Heart left ventricle (tissue), 16 donors: Measurements from ENCODE around the gene ASPG. TPM values are rescaled to one million over a fixed set of nuclear protein-coding genes. Genes with fewer than 3 reads are reported as not detected.

Experiments used
- ATAC-seq, 4 donors: fragments of 200-7000 bp; cut with Tn5 transposase; one replicate each; pipeline ENCODE4 v1.9.1; 2020 to 2022; ENCODE audit warnings: moderate library complexity in 4 of 4, mild to moderate bottlenecking in 3 of 4, moderate number of reproducible peaks in 1 of 4
- DNase-seq, 5 donors: peaks; one replicate each; pipeline ENCODE4 v3.0.0-alpha.2; 2020
- H3K27ac ChIP-seq, 12 donors: fragments of 200-600 bp; sonication (generic) in 4 of 12; one replicate each; pipeline versions ENCODE4 v1.5.0 to v1.8.0; 2016 to 2022; ENCODE audit warnings: mild to moderate bottlenecking in 2 of 12
- H3K27me3 ChIP-seq, 9 donors: fragments of 200-600 bp; sonication (generic) in 2 of 9; one replicate each; pipeline versions ENCODE4 v1.5.1 to v1.8.0; 2016 to 2022; ENCODE audit warnings: mild to moderate bottlenecking in 3 of 9
- H3K36me3 ChIP-seq, 9 donors: fragments of 200-600 bp; sonication (generic) in 2 of 9; one replicate each; pipeline versions ENCODE4 v1.5.0 to v1.8.0; 2018 to 2022; ENCODE audit warnings: mild to moderate bottlenecking in 2 of 9
- H3K4me1 ChIP-seq, 12 donors: fragments of 200-600 bp; sonication (generic) in 4 of 12; one replicate each; pipeline versions ENCODE4 v1.5.0 to v1.8.0; 2016 to 2022; ENCODE audit warnings: mild to moderate bottlenecking in 3 of 12
- H3K4me3 ChIP-seq, 12 donors: fragments of 200-600 bp; sonication (generic) in 4 of 12; one replicate each; pipeline versions ENCODE4 v1.5.0 to v1.8.0; 2017 to 2022; ENCODE audit warnings: mild to moderate bottlenecking in 9 of 12, moderate library complexity in 4 of 12
- H3K9me3 ChIP-seq, 12 donors: fragments of 200-600 bp; sonication (generic) in 4 of 12; one replicate each; pipeline versions ENCODE4 v1.5.0 to v1.8.0; 2016 to 2022; ENCODE audit warnings: mild to moderate bottlenecking in 1 of 12
- CTCF ChIP-seq, 12 donors: fragments of 200-600 bp; sonication (generic) in 4 of 12; IDR thresholded peaks; one replicate each; pipeline versions ENCODE4 v1.5.0 to v1.8.0; 2018 to 2022; ENCODE audit warnings: antibody characterized with exemption in 12 of 12, mild to moderate bottlenecking in 5 of 12
- POLR2A ChIP-seq, 2 donors: fragments of 450-650 bp; IDR thresholded peaks; one replicate each; pipeline ENCODE4 v1.6.1; 2017; ENCODE audit warnings: antibody characterized with exemption in 2 of 2, mild to moderate bottlenecking in 2 of 2, moderate library complexity in 2 of 2
- WGBS, 4 donors: extraction: QIAGEN DNeasy Blood & Tissue Kit in 2 of 4; methylation state at CpG; one replicate each; pipeline versions ENCODE4 v1.1.5 to v1.1.7; 2013 to 2018; 5-methylcytosine and 5-hydroxymethylcytosine counted together
- intact Hi-C, 10 donors: fragments of 100-400 bp; cut with DNase I; formaldehyde crosslinking; loops; one replicate each; pipeline versions ENCODE4 v1.11.1 to v1.14.2; 2022
- polyA plus RNA-seq, 2 donors: library from polyadenylated mRNA; stranded (reverse); fragments of 200-250 nt; gene quantifications; one replicate each; pipeline ENCODE4 v1.2.3, GENCODE V29; 2013
- total RNA-seq, 9 donors: library from RNA; depleted of rRNA in 2 of 9; stranded (reverse); fragments of >200 nt in 2 of 9; fragmentation: NEBNext Ultra II Directional in 3 of 9; extraction: Animal tissue kit (Norgen Biotek cat#: 25700) in 3 of 9; gene quantifications; one replicate each; pipeline versions ENCODE4 v1.1.0 to v1.2.4, GENCODE V29; 2016 to 2023
- donor health status: ischemic (EF 13 %, LVEDD 7.1; RV severe dilation, severe dysfunction).
- donor health status: healthy with polysubstance abuse.
- donor health status: DM: no; HTN: yes; CAD: no.
- donor health status: DM: no; HTN: no; CAD: no.
- donor health status: ischemic (EF 25% LVEDD 6.9; RV normal size, moderate dysfunction).
- donor health status: ischemic (EF 25% LVEDD 5.7; RV mildly dilated, moderate dysfunction).
- donor health status: healthy.
- donor health status: DM: yes; HTN: yes; CAD: no.
- donor health status: ischemic (EF 35%, LVEDD 5.7; RV mildly dilated, moderate dysfunction).
- donor health status: nonischemic (EF 11% LVEDD 7.7; RV severe dilation, severe dysfunction).
- donor health status: DM: yes; HTN: yes; CAD: no.
- donor health status: PGD.
- donor health status: ischemic (EF 29% LVEDD 5.4; RV normal size, mild dysfunction).
- donor health status: nonischemic (EF 23%, LVEDD 6.1; RV moderate dilation, normal function).

Gene ASPG
- total and polyA plus RNA-seq, 11 donors, result 3.2 to 54.6 (median 16.3) TPM

- H3K4me3 ChIP-seq, result no peak overlapping the region
- DNase-seq, result peak; percentile 51 to 81 (median 78)
- 62 to 68% (median 64%) methylated on average over 41 to 51 of the region's 51 CpGs for WGBS, 4 donors
- H3K36me3 ChIP-seq, result no peaks in the 10 kb centered on the region
- H3K27me3 ChIP-seq, result no peaks in the 10 kb centered on the region
- ATAC-seq, result peak; percentile 76 to 93 (median 89)
- peak overlapping the region in 8 of 12 donors; percentile 28 to 59 (median 52) for H3K27ac ChIP-seq
- H3K4me1 ChIP-seq, result peaks cover 0 to 33% (median 11%) of the 10 kb centered on the region in 12 donors
- no peaks in the 10 kb centered on the region for H3K9me3 ChIP-seq
- intact Hi-C loops, result loop anchor here in 3 of 10 donors (5.0 to 10.0 kb wide), 3 partner anchors 116 to 1422 kb away; no protein-coding TSS in a partner anchor
- no peak for TF ChIP-seq CTCF (IDR thresholded peaks at IDR 0.05)
Measured at GRCh38 chr14:104158827-104159798, 73.6 kb downstream of the ASPG start.

DNA sequence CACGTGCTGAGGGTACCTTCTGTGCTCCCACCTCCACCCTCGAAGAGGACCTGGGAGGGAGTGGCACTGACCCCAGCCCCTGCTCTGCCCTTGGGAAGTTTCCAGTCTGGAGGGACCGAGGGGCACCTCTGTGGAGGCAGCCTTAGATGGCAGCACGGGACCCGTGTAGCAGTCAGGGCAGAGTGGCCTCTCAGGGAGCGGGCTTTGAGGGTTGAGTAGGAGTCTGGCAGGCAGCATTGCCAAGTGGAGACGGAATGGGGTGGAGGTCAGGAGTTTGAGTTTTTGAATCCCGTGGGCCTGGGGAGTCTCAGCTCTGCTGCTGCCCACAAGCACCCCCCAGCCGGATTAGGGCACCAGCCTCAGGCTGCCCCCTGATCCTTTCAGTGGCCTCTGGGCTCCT lies 74.5 kb downstream of the ASPG start:
- Histone ChIP-seq H3K36me3 (no peaks in the 10 kb centered on the region), H3K27ac (no peak overlapping the region), H3K27me3 (no peaks in the 10 kb centered on the region), H3K4me3 (no peak overlapping the region), H3K9me3 (no peaks in the 10 kb centered on the region), H3K4me1 (peaks cover 0 to 32% (median 10%) of the 10 kb centered on the region in 12 donors)
- DNase-seq, result no peak
- intact Hi-C loops, result loop anchor here in 3 of 10 donors (5.0 to 10.0 kb wide), 3 partner anchors 115 to 1423 kb away; no protein-coding TSS in a partner anchor
- no peak for ATAC-seq
- WGBS, 4 donors, result 92 to 97% (median 96%) methylated on average over 7 to 9 of the region's 9 CpGs
- no peak for TF ChIP-seq POLR2A (IDR thresholded peaks at IDR 0.05)
- no peak for TF ChIP-seq CTCF (IDR thresholded peaks at IDR 0.05)

DNA sequence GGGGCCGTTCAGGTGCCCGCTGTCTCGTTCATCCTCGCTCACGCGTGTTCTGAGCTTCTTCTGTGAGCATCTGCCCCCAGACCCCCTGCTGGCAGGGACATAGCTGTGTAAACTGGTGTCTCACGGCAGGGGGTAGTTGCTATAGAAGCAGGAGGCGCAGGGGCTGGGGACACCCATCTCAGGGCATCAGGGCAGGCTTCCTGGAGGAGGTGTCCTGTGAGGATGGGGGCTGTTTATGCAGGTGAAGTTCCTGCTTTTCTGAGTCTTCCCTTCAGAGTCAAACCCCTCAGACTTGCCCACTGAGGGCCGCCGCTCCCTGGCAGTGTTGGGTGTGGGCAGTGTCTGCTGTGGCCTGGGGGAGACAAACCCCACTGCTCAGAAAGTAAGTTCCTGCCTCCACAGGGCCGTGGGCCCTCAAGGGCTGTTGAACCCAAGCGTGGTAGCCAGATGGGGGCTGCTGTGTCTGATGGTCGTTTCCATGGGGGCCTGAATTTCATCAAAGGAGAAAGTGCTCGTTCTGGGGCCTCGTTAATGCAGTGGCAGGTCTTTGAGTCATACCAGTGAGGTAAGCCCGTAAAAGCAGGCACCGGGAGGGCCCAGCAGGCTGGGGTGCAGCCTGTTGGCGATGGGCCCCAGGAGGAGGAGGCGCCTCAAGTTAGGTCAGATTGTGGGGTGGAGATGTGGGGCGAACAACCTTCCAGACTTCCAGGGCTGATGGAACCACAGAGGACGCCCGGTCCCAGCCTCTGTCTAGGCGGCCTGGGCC lies 76.3 kb downstream of the ASPG start:
- Histone ChIP-seq H3K4me1 (peaks cover 0 to 17% (median 7%) of the 10 kb centered on the region in 12 donors), H3K27ac (no peak overlapping the region), H3K9me3 (no peaks in the 10 kb centered on the region), H3K36me3 (no peaks in the 10 kb centered on the region), H3K27me3 (no peaks in the 10 kb centered on the region), H3K4me3 (no peak overlapping the region)
- intact Hi-C loops, result no loop called here
- 90 to 94% (median 93%) methylated on average over 16 to 23 of the region's 23 CpGs for WGBS, 4 donors
- ATAC-seq (no peak), DNase-seq (no peak)
- TF ChIP-seq POLR2A (IDR thresholded peaks at IDR 0.05) (no peak), CTCF (IDR thresholded peaks at IDR 0.05) (no peak)

- ATAC-seq, result no peak
- WGBS, 4 donors, result 85 to 93% (median 89%) methylated on average over 7 to 9 of the region's 9 CpGs
- Histone ChIP-seq H3K36me3 (peaks cover 0 to 6% (median 0%) of the 10 kb centered on the region in 9 donors), H3K9me3 (no peaks in the 10 kb centered on the region), H3K4me3 (no peak overlapping the region), H3K4me1 (peaks cover 0 to 17% (median 7%) of the 10 kb centered on the region in 12 donors), H3K27me3 (no peaks in the 10 kb centered on the region), H3K27ac (no peak overlapping the region)
- TF ChIP-seq POLR2A (IDR thresholded peaks at IDR 0.05) (no peak), CTCF (IDR thresholded peaks at IDR 0.05) (no peak)
- DNase-seq, result no peak
- intact Hi-C loops, result no loop called here
Measured at GRCh38 chr14:104162495-104162894, 77.0 kb downstream of the ASPG start.
